Lung (tissue), 12 donors: ENCODE measurements around the gene PTGFRN. TPM values are rescaled to one million over a fixed set of nuclear protein-coding genes. Genes with fewer than 3 reads are reported as not detected.
A peak's percentile ranks its signal among the peaks of the same experiment; 100 is the strongest.
"Not testable (repeated sequence)": the region's sequence is repeated elsewhere in the genome, so short reads cannot be mapped to it uniquely, and the experiment has no call there.

Experiments used
- ATAC-seq: fragments of 200-7000 bp; cut with Tn5 transposase; one replicate; pipeline ENCODE4 v1.9.1; 2020; ENCODE audit warnings: moderate number of reproducible peaks; ENCODE audit not compliant: insufficient read depth, low FRiP score
- DNase-seq, 3 donors: peaks; one replicate each; pipeline ENCODE4 v3.0.0-alpha.2; 2013 to 2017
- H3K27ac ChIP-seq, 2 donors: one replicate each; pipeline ENCODE4 v1.5.1; 2013; ENCODE audit warnings: mild to moderate bottlenecking in 2 of 2, moderate library complexity in 2 of 2, control low read depth in 1 of 2, inconsistent platforms in 1 of 2, low read depth in 1 of 2, low read length in 1 of 2
- H3K27me3 ChIP-seq, 3 donors: one replicate each; pipeline ENCODE4 v1.5.1; 2013; ENCODE audit warnings: low read length in 2 of 3; ENCODE audit not compliant: control insufficient read depth in 3 of 3, insufficient read depth in 3 of 3
- H3K36me3 ChIP-seq, 4 donors: one replicate each; pipeline ENCODE4 v1.5.1; 2013; ENCODE audit warnings: low read length in 4 of 4, mild to moderate bottlenecking in 1 of 4, moderate library complexity in 1 of 4; ENCODE audit not compliant: control insufficient read depth in 4 of 4, insufficient read depth in 4 of 4
- H3K4me1 ChIP-seq, 5 donors: one replicate each; pipeline ENCODE4 v1.5.1; 2013; ENCODE audit warnings: low read length in 5 of 5, mild to moderate bottlenecking in 2 of 5, moderate library complexity in 1 of 5; ENCODE audit not compliant: control insufficient read depth in 5 of 5, insufficient read depth in 5 of 5
- H3K4me3 ChIP-seq: one replicate; pipeline ENCODE4 v1.5.1; 2013; ENCODE audit warnings: mild to moderate bottlenecking, control low read depth, moderate library complexity
- H3K9ac ChIP-seq, 2 donors: one replicate each; pipeline ENCODE4 v1.5.1; 2013; ENCODE audit warnings: low read length in 2 of 2, control low read depth in 1 of 2; ENCODE audit not compliant: insufficient read depth in 1 of 2
- H3K9me3 ChIP-seq, 4 donors: one replicate each; pipeline ENCODE4 v1.5.1; 2013; ENCODE audit warnings: low read length in 3 of 4, mild to moderate bottlenecking in 1 of 4, moderate library complexity in 1 of 4; ENCODE audit not compliant: control insufficient read depth in 4 of 4, insufficient read depth in 3 of 4
- CTCF ChIP-seq: IDR thresholded peaks from 2 replicates; pipeline ENCODE4 v1.5.1; 2012; ENCODE audit warnings: mild to moderate bottlenecking; ENCODE audit errors: control extremely low read depth, extremely low read depth
- WGBS, 2 donors: extraction: QIAGEN DNeasy Blood & Tissue Kit; methylation state at CpG; one replicate each; pipeline ENCODE4 v1.1.7; 2013; 5-methylcytosine and 5-hydroxymethylcytosine counted together
- polyA plus RNA-seq, 2 donors: library from polyadenylated mRNA; stranded (reverse); fragments of 200-250 nt; gene quantifications; one replicate each; pipeline ENCODE4 v1.2.1, GENCODE V29; 2013
- total RNA-seq, 2 donors: library from RNA; depleted of rRNA in 1 of 2; stranded (reverse); fragments of >200 nt in 1 of 2; gene quantifications; one replicate each; pipeline ENCODE4 v1.2.1, GENCODE V29; 2014 to 2021
- donor health status: control.
- donor health status: control.
- donor health status: Bipolar disorder and iron deficiency.
- donor health status: healthy.
- donor health status: DM: yes; HTN: yes; CAD: no.

PTGFRN gene
- total and polyA plus RNA-seq, 4 donors: 8.0 to 51.7 (median 24.9) TPM

- H3K4me3 ChIP-seq: no peak overlapping the region
- DNase-seq (no peak), ATAC-seq (no peak)
- no peak overlapping the region for H3K27ac ChIP-seq
- H3K9ac ChIP-seq: no peak overlapping the region
- TF ChIP-seq CTCF: no peak
- 82 to 85% methylated on average over 3 of the region's 3 CpGs for WGBS, 2 donors
- no peaks in the 10 kb centered on the region for H3K27me3 ChIP-seq
- H3K36me3 ChIP-seq: peaks cover 0 to 2% (median under 1%) of the 10 kb centered on the region in 4 donors
- no peaks in the 10 kb centered on the region for H3K9me3 ChIP-seq
- peaks cover 0 to 5% (median 0%) of the 10 kb centered on the region in 5 donors for H3K4me1 ChIP-seq
Observed at GRCh38 chr1:116933606-116934515, 24.1 kb downstream of the PTGFRN start.

- H3K9me3 ChIP-seq: peaks cover 0 to 2% (median 0%) of the 10 kb centered on the region in 4 donors
- H3K4me3 ChIP-seq: no peak overlapping the region
- H3K27me3 ChIP-seq: no peaks in the 10 kb centered on the region
- H3K9ac ChIP-seq: no peak overlapping the region
- DNase-seq (peak in 1 of 3 donors; percentile 30), ATAC-seq (no peak)
- H3K4me1 ChIP-seq: peaks cover 0 to 4% (median 0%) of the 10 kb centered on the region in 5 donors
- TF ChIP-seq CTCF: no peak
- WGBS, 2 donors: 65 to 68% methylated on average over 2 to 3 of the region's 3 CpGs
- peaks cover 0 to 2% (median 0%) of the 10 kb centered on the region in 4 donors for H3K36me3 ChIP-seq
- no peak overlapping the region for H3K27ac ChIP-seq
Observed at GRCh38 chr1:116934586-116935207, 25.0 kb downstream of the PTGFRN start.

GRCh38 chr1:116938216-116938615, 28.5 kb downstream of the PTGFRN start:
- H3K36me3 ChIP-seq: peaks cover 0 to 3% (median 1%) of the 10 kb centered on the region in 4 donors
- no peak for ATAC-seq
- no peak overlapping the region for H3K9ac ChIP-seq
- no peak for DNase-seq
- H3K4me1 ChIP-seq: peaks cover 0 to 6% (median 2%) of the 10 kb centered on the region in 5 donors
- no peak overlapping the region for H3K4me3 ChIP-seq
- 96 to 97% methylated on average over 11 of the region's 11 CpGs for WGBS, 2 donors
- H3K9me3 ChIP-seq: peaks cover 0 to 2% (median 0%) of the 10 kb centered on the region in 4 donors
- no peaks in the 10 kb centered on the region for H3K27me3 ChIP-seq
- no peak overlapping the region for H3K27ac ChIP-seq
- no peak for TF ChIP-seq CTCF

GRCh38 chr1:116939780-116940543, 30.2 kb downstream of the PTGFRN start:
- H3K4me3 ChIP-seq, H3K27ac ChIP-seq, H3K36me3 ChIP-seq, H3K9ac ChIP-seq, H3K4me1 ChIP-seq, DNase-seq, H3K9me3 ChIP-seq, H3K27me3 ChIP-seq, ATAC-seq: not testable (repeated sequence)
- WGBS, 2 donors: 71 to 74% methylated on average over 6 of the region's 6 CpGs
